Measurements from ENCODE around the gene DTNB. TPM values are rescaled to one million over a fixed set of nuclear protein-coding genes. Genes with fewer than 3 reads are reported as not detected.
A peak's percentile ranks its signal among the peaks of the same experiment; 100 is the strongest.

DTNB gene
- total and polyA plus RNA-seq, 10 of the 15 experiments (the other 5 are each of a cell fraction or from before 2014, with no cell fraction given) = 4.5 to 30.6 (median 11.9) TPM

DNA sequence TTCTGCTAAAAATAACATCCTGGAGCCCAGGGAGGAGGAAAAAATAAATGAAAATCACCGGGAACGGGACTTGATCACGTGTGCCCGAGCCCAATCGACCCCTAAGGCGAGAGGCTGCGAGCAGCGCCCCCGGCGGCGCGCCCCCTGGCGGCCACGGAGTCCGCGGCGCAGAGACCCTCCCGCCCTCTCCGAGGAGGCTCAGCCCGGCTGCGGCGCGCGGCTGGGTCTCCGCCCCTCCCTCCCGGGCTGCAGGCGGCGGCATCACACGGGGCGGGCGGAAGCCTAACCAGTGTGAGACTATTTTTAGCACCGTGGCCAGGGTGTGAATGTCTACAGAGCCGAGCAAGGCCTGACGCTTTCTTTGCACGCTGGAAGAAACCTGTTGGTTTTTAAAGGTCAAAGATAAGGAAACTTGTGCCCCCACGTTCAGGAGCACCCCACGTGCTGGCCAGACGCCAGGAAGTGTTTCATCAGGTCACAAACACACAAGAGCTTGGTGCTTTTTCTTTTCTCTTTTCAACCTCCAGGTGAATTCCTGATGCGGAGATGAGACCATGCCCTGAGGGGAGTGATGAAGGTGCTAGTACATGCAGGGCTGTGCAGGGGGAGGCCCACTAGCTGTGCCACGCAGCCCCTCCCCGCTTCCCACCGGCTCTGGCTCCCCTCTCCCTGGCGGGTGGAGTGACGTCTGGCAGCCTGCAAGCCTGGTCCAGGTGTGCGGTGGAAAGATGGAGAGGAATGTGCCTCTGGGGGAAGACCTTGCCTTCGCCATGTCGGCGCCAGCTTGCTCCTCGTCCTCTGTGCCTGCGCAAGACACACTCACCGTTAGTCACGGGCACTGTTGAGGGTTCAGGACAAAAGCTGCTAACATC lies 296.4 kb downstream of the DTNB start (continued):
- no peak for TF ChIP-seq CEBPZ (IDR thresholded peaks at IDR 0.05; ENCODE audit: low read depth, low read length)
- peak; percentile 96 for TF ChIP-seq TBL1XR1 (IDR thresholded peaks at IDR 0.05; ENCODE audit: low read depth, low read length)
- TF ChIP-seq ASH2L (IDR thresholded peaks at IDR 0.05; ENCODE audit: borderline replicate concordance, low read depth) = 0 out of 2 replicates have a peak, but pooled peaks have one; percentile 36
- TF ChIP-seq, protein P1, sequence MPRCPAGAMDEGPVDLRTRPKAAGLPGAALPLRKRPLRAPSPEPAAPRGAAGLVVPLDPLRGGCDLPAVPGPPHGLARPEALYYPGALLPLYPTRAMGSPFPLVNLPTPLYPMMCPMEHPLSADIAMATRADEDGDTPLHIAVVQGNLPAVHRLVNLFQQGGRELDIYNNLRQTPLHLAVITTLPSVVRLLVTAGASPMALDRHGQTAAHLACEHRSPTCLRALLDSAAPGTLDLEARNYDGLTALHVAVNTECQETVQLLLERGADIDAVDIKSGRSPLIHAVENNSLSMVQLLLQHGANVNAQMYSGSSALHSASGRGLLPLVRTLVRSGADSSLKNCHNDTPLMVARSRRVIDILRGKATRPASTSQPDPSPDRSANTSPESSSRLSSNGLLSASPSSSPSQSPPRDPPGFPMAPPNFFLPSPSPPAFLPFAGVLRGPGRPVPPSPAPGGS (IDR thresholded peaks at IDR 0.05; ENCODE audit: borderline replicate concordance, insufficient read depth, low read depth, low read length, poor library complexity, severe bottlenecking) = peak; percentile 39
- no peak for TF ChIP-seq BRCA1 (IDR thresholded peaks at IDR 0.05; ENCODE audit: low read depth, low read length)
- no peak for TF ChIP-seq EZH2 (IDR thresholded peaks at IDR 0.05; ENCODE audit: borderline replicate concordance, control insufficient read depth, low read depth, low read length)
- peak; percentile 62; the same call in 1 of the 2 replicates for TF ChIP-seq TARDBP (IDR thresholded peaks at IDR 0.05; ENCODE audit: borderline replicate concordance)
- TF ChIP-seq RELA (IDR thresholded peaks at IDR 0.05; ENCODE audit: borderline replicate concordance, partially characterized antibody) = peak; percentile 86
- TF ChIP-seq TCF12 (IDR thresholded peaks at IDR 0.05; ENCODE audit: low read depth, low read length) = peak; percentile 78
- TF ChIP-seq ESRRA (IDR thresholded peaks at IDR 0.05; ENCODE audit: low read length) = peak; percentile 90
- peak; percentile 89; the same call in 1 of the 2 replicates for TF ChIP-seq BACH1 (IDR thresholded peaks at IDR 0.05; ENCODE audit: borderline replicate concordance)
- peak; percentile 75; the same call in 1 of the 2 replicates for TF ChIP-seq NFIC (IDR thresholded peaks at IDR 0.05; ENCODE audit: low read depth, low read length)
- TF ChIP-seq ZNF687 (IDR thresholded peaks at IDR 0.05) = peak; percentile 99
- no peak; the same call in 1 of the 2 replicates for TF ChIP-seq ZSCAN29 (IDR thresholded peaks at IDR 0.05)
- peak; percentile 47 for TF ChIP-seq NKRF (conservative IDR thresholded peaks at IDR 0.05)
- TF ChIP-seq SRF (IDR thresholded peaks at IDR 0.05; ENCODE audit: low read depth in 2 of 2, low read length in 2 of 2) = peak in 1 of 2 experiments; percentile 36; a peak in 1 of 4 replicates
- TF ChIP-seq NR2C2 (IDR thresholded peaks at IDR 0.05; ENCODE audit: borderline replicate concordance, control insufficient read depth, insufficient read length, low read depth) = no peak

Measured in GM12878 (cell line).